ENCODE results near the gene METTL3. TPM values are rescaled to one million over a fixed set of nuclear protein-coding genes. Genes with fewer than 3 reads are reported as not detected.

The METTL3 gene
- 41.2 to 51.9 TPM (median 49.7 TPM) in 5 replicates for total RNA-seq (2022; extraction: Qiagen RNA extraction; ENCODE audit: low read depth)

GRCh38 chr14:21510735-21511657 is at the start of gene METTL3:
Gene METTL3, minus strand, starts transcription at chr14:21511340. Its CDS starts 117 bp downstream, at chr14:21511223.

DNA sequence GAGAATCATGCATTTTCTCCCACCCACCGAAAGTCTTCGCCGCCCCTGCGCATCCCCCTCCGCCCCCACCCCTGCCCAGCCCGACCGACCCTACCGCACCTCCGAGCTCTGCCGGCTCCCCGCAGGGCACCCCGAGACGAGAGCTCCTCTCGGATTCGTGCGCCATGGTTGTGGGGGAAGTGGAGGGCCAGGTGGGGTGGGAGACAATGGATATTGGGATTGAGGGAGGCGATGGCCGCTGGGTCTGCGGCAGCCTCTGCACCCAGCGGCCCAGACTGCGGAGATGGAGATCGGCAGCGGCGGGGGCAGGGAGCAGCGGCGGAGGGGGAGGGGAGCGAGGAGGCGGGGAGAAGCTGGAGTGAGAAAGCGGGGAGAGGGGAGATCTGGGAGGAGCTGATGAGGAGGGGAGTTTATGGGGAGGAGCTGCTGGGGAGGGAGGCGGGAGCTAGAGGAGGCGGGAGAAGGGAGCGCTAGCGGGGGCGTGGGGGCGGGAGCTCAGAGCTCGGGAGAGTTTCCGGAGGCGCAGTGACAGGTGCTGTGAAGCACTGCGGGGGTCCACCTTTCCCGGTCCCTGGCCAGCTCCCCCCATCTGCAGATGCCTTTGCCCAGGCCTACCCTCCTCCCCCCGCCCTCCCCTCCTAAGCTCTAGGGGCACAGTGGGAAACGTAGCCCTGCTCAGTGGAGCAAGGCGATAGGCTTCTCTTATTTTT is 15.0 kb upstream of the METTL3 start, which contains the start of gene SALL2:
Gene SALL2 (minus strand): TSS at position 385 of the 710 bp plus-strand sequence. CDS start 219 bp downstream, at position 166.

DNA sequence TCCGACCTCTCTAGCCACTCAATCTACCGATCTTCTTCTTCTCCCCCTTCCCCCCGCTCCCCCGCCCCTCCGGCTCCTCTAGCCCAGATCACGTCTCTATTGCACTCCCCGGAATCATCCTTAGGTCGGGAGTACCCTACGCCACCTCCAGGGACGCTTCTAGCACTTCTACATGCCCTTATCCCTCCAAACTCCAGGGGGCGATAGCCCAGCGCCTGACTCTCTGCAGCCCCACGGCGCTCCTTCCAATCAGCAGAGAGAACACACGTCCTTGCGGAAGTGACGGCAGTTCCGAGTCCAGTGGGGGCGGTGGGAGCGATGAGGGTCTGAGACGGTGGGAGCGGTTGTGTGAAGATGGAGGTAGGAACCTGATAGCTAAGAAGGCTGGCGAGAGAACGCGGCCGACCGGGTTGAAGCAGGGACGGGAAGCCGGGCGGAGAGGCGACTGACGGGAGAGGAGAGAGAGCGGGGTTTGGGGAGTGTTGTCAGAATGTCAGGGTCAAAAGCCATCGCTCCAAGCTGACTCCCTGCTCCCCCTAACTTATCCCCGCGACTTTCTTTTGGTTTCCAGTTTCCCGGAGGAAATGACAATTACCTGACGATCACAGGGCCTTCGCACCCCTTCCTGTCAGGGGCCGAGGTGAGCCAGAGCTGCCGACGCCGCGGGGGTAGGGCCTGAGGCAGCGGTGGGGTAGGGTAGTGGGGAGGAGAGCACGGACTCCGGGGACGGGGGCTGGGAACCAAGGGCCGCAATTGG is 34.0 kb downstream of the METTL3 start, which contains the start of the genes RAB2B and TOX4:
Gene RAB2B (minus strand): TSS at position 35 of the 757 bp plus-strand sequence. CDS start 87 bp downstream, outside the sequence.
Gene TOX4 (plus strand): TSS at position 271 of the 757 bp plus-strand sequence. CDS start 84 bp downstream, at position 355.

GRCh38 chr14:21455912-21456667 is 55.0 kb downstream of the METTL3 start, which contains the start of gene CHD8:
Gene CHD8, minus strand, starts transcription at chr14:21456123. Its CDS starts 24,480 bp downstream, at chr14:21431643.

Other genes starting within 250 kb of the METTL3 start
- 761 to 1,051 TPM (median 847 TPM) in 5 replicates for gene HNRNPC, start 241.9 kb downstream of the METTL3 start, total RNA-seq (2022; extraction: Qiagen RNA extraction; ENCODE audit: low read depth)
- 0.07 to 0.71 TPM (median 0.23 TPM) in 5 replicates for gene RPGRIP1, start 231.3 kb downstream of the METTL3 start, total RNA-seq (2022; extraction: Qiagen RNA extraction; ENCODE audit: low read depth)
- gene SUPT16H, start 127.3 kb downstream of the METTL3 start, total RNA-seq (2022; extraction: Qiagen RNA extraction; ENCODE audit: low read depth): 101 to 123 TPM (median 108 TPM) in 5 replicates
- gene CHD8, start 55.2 kb downstream of the METTL3 start, total RNA-seq (2022; extraction: Qiagen RNA extraction; ENCODE audit: low read depth): 39.2 to 42.9 TPM (median 40.5 TPM) in 5 replicates
- gene RAB2B, start 34.4 kb downstream of the METTL3 start, total RNA-seq (2022; extraction: Qiagen RNA extraction; ENCODE audit: low read depth): 9.8 to 15.8 TPM (median 13.0 TPM) in 5 replicates
- 51.2 to 70.3 TPM (median 65.6 TPM) in 5 replicates for gene TOX4, start 34.1 kb downstream of the METTL3 start, total RNA-seq (2022; extraction: Qiagen RNA extraction; ENCODE audit: low read depth)
- gene SALL2, start 15.0 kb upstream of the METTL3 start, total RNA-seq (2022; extraction: Qiagen RNA extraction; ENCODE audit: low read depth): 1.00 to 1.6 TPM (median 1.3 TPM) in 5 replicates
- not detected in 5 replicates for gene OR10G3, start 68.7 kb upstream of the METTL3 start, total RNA-seq (2022; extraction: Qiagen RNA extraction; ENCODE audit: low read depth)
- not detected in 5 replicates for gene OR10G2, start 123.6 kb upstream of the METTL3 start, total RNA-seq (2022; extraction: Qiagen RNA extraction; ENCODE audit: low read depth)
- not detected in 5 replicates for gene OR4E2, start 142.5 kb upstream of the METTL3 start, total RNA-seq (2022; extraction: Qiagen RNA extraction; ENCODE audit: low read depth)
- gene OR4E1, start 162.5 kb upstream of the METTL3 start, total RNA-seq (2022; extraction: Qiagen RNA extraction; ENCODE audit: low read depth): not detected in 5 replicates